ENCODE results near the gene PTGIR. TPM values are rescaled to one million over a fixed set of nuclear protein-coding genes. Genes with fewer than 3 reads are reported as not detected.

PTGIR gene
- total and polyA plus RNA-seq, 2 experiments from 2014 or later, result 3.2 to 4.8 TPM

GRCh38 chr19:46648961-46649960 is 24.4 kb upstream of the PTGIR start:
- H3K79me2 ChIP-seq, result peaks cover 5% of the 10 kb centered on the region
- no peaks in the 10 kb centered on the region for H3K36me3 ChIP-seq (replicated peaks; ENCODE audit: insufficient read depth, low read depth)
- H3K27ac ChIP-seq, result no peak overlapping the region
- no peaks in the 10 kb centered on the region for H4K20me1 ChIP-seq (ENCODE audit: insufficient read depth, poor library complexity, severe bottlenecking)
- 50% methylated on average over 42 of the region's 144 CpGs for WGBS (ENCODE audit: low lambda C conversion rate, missing lambda C conversion rate)
- H2AFZ ChIP-seq, result no peak overlapping the region
- no peaks in the 10 kb centered on the region for H3K4me1 ChIP-seq (ENCODE audit: insufficient read depth)
- no peaks in the 10 kb centered on the region for H3K9me3 ChIP-seq (ENCODE audit: low read depth)
- no peak for DNase-seq (ENCODE audit: low spot score)
- TF ChIP-seq EZH2phosphoT487 (IDR thresholded peaks at IDR 0.05; ENCODE audit: low read depth, severe bottlenecking, unreplicated experiment) (no peak), EZH2 (IDR thresholded peaks at IDR 0.05; ENCODE audit: borderline replicate concordance) (peak; percentile 47)
- TF ChIP-seq, protein P1, sequence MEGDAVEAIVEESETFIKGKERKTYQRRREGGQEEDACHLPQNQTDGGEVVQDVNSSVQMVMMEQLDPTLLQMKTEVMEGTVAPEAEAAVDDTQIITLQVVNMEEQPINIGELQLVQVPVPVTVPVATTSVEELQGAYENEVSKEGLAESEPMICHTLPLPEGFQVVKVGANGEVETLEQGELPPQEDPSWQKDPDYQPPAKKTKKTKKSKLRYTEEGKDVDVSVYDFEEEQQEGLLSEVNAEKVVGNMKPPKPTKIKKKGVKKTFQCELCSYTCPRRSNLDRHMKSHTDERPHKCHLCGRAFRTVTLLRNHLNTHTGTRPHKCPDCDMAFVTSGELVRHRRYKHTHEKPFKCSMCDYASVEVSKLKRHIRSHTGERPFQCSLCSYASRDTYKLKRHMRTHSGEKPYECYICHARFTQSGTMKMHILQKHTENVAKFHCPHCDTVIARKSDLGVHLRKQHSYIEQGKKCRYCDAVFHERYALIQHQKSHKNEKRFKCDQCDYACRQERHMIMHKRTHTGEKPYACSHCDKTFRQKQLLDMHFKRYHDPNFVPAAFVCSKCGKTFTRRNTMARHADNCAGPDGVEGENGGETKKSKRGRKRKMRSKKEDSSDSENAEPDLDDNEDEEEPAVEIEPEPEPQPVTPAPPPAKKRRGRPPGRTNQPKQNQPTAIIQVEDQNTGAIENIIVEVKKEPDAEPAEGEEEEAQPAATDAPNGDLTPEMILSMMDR (IDR thresholded peaks at IDR 0.05; ENCODE audit: poor library complexity), result no peak
- H3K27me3 ChIP-seq, result peaks cover 24% of the 10 kb centered on the region
- no peak overlapping the region for H3K4me3 ChIP-seq
- H3K4me2 ChIP-seq, result no peak overlapping the region
- no peaks in the 10 kb centered on the region for H3K9me2 ChIP-seq (replicated peaks; ENCODE audit: insufficient read depth)

- DNase-seq (ENCODE audit: low spot score), result no peak
- Histone ChIP-seq H3K27me3 (peaks cover 24% of the 10 kb centered on the region), H3K4me1 (ENCODE audit: insufficient read depth) (no peaks in the 10 kb centered on the region), H4K20me1 (ENCODE audit: insufficient read depth, poor library complexity, severe bottlenecking) (no peaks in the 10 kb centered on the region), H3K27ac (no peak overlapping the region), H3K9me2 (replicated peaks; ENCODE audit: insufficient read depth) (no peaks in the 10 kb centered on the region), H3K4me2 (no peak overlapping the region), H3K36me3 (replicated peaks; ENCODE audit: insufficient read depth, low read depth) (no peaks in the 10 kb centered on the region), H3K9me3 (ENCODE audit: low read depth) (no peaks in the 10 kb centered on the region), H2AFZ (no peak overlapping the region), H3K4me3 (no peak overlapping the region), H3K79me2 (no peaks in the 10 kb centered on the region)
- TF ChIP-seq, protein P1 (IDR thresholded peaks at IDR 0.05; ENCODE audit: poor library complexity), result no peak
- peak; percentile 65 for TF ChIP-seq EZH2 (IDR thresholded peaks at IDR 0.05; ENCODE audit: borderline replicate concordance)
- no peak for TF ChIP-seq EZH2phosphoT487 (IDR thresholded peaks at IDR 0.05; ENCODE audit: low read depth, severe bottlenecking, unreplicated experiment)
- WGBS (ENCODE audit: low lambda C conversion rate, missing lambda C conversion rate), result 57% methylated on average over 29 of the region's 63 CpGs
Measured at GRCh38 chr19:46648060-46648960, 23.4 kb upstream of the PTGIR start.

- DNase-seq (ENCODE audit: low spot score), result no peak
- Histone ChIP-seq H3K9me3 (ENCODE audit: low read depth) (no peaks in the 10 kb centered on the region), H3K9me2 (replicated peaks; ENCODE audit: insufficient read depth) (no peaks in the 10 kb centered on the region), H2AFZ (no peak overlapping the region), H4K20me1 (ENCODE audit: insufficient read depth, poor library complexity, severe bottlenecking) (no peaks in the 10 kb centered on the region), H3K36me3 (replicated peaks; ENCODE audit: insufficient read depth, low read depth) (no peaks in the 10 kb centered on the region), H3K27ac (no peak overlapping the region), H3K4me3 (no peak overlapping the region), H3K4me2 (no peak overlapping the region), H3K4me1 (ENCODE audit: insufficient read depth) (no peaks in the 10 kb centered on the region), H3K27me3 (peaks cover 25% of the 10 kb centered on the region), H3K79me2 (no peaks in the 10 kb centered on the region)
- no peak for TF ChIP-seq EZH2 (IDR thresholded peaks at IDR 0.05; ENCODE audit: borderline replicate concordance)
- TF ChIP-seq, protein P1 (IDR thresholded peaks at IDR 0.05; ENCODE audit: poor library complexity), result no peak
- no peak for TF ChIP-seq EZH2phosphoT487 (IDR thresholded peaks at IDR 0.05; ENCODE audit: low read depth, severe bottlenecking, unreplicated experiment)
- 84% methylated on average over 3 of the region's 3 CpGs for WGBS (ENCODE audit: low lambda C conversion rate, missing lambda C conversion rate)
Measured at GRCh38 chr19:46646402-46646801, 21.5 kb upstream of the PTGIR start.
